Body of pancreas (tissue), 4 donors: Measurements from ENCODE around the gene LALBA.

Experiments
- POLR2A ChIP-seq, 3 donors: fragments of 450-650 bp; IDR thresholded peaks; one replicate each; pipeline ENCODE4 v1.6.1; 2016; ENCODE audit warnings: antibody characterized with exemption in 3 of 3, mild to moderate bottlenecking in 2 of 3
- TF ChIP-seq, protein P1 (sequence below), 7 experiments: fragments of 450-650 bp in 4 of 7; fragments of 200-600 bp in 3 of 7; sonication (generic) in 3 of 7; IDR thresholded peaks; one replicate each; pipeline ENCODE4 v1.5.1; 2016 to 2019; ENCODE audit warnings: antibody characterized with exemption in 7 of 7

GRCh38 chr12:48527891-48528670, 41.8 kb downstream of the LALBA start:
- TF ChIP-seq, protein P1, sequence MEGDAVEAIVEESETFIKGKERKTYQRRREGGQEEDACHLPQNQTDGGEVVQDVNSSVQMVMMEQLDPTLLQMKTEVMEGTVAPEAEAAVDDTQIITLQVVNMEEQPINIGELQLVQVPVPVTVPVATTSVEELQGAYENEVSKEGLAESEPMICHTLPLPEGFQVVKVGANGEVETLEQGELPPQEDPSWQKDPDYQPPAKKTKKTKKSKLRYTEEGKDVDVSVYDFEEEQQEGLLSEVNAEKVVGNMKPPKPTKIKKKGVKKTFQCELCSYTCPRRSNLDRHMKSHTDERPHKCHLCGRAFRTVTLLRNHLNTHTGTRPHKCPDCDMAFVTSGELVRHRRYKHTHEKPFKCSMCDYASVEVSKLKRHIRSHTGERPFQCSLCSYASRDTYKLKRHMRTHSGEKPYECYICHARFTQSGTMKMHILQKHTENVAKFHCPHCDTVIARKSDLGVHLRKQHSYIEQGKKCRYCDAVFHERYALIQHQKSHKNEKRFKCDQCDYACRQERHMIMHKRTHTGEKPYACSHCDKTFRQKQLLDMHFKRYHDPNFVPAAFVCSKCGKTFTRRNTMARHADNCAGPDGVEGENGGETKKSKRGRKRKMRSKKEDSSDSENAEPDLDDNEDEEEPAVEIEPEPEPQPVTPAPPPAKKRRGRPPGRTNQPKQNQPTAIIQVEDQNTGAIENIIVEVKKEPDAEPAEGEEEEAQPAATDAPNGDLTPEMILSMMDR (IDR thresholded peaks at IDR 0.05) = no peak
- TF ChIP-seq POLR2A (IDR thresholded peaks at IDR 0.05) = no peak
